A549 treated with GW870086 at 1 μM for 4 hours (cell line): ENCODE measurements around the gene IGFL4. TPM values are rescaled to one million over a fixed set of nuclear protein-coding genes. Genes with fewer than 3 reads are reported as not detected.

Experiments
- total RNA-seq: library from RNA; stranded (reverse); fragments of 200-300 nt; extraction: Qiagen RNA extraction; gene quantifications from 5 replicates; pipeline ENCODE4 v1.2.3, GENCODE V29; 2022; ENCODE audit warnings: low read depth

The IGFL4 gene
- 0.29 to 0.82 TPM (median 0.36 TPM) in 5 replicates for total RNA-seq

GRCh38 chr19:46040952-46041500, at the start of gene IGFL4:
Gene IGFL4 (minus strand): TSS chr19:46041002. CDS start chr19:46040962, 40 bp downstream.

GRCh38 chr19:46022431-46023310, 18.1 kb downstream of the IGFL4 start, which contains the start of gene PGLYRP1:
Gene PGLYRP1 (minus strand): TSS chr19:46023053. CDS start chr19:46023021, 32 bp downstream.

GRCh38 chr19:45994998-45995714, 45.6 kb downstream of the IGFL4 start, which contains the start of gene CCDC61:
Gene CCDC61 (plus strand): TSS chr19:45995467. CDS start chr19:46003019, 7,552 bp downstream.

Other genes with a start within 250 kb of the IGFL4 start
- gene DMWD, start 248.2 kb downstream of the IGFL4 start, total RNA-seq, result 24.9 to 39.2 TPM (median 32.4 TPM) in 5 replicates
- gene RSPH6A, start 225.7 kb downstream of the IGFL4 start, total RNA-seq, result not detected in 5 replicates
- gene SYMPK, start 177.9 kb downstream of the IGFL4 start, total RNA-seq, result 55.7 to 77.3 TPM (median 73.2 TPM) in 5 replicates
- gene FOXA3, start 176.7 kb downstream of the IGFL4 start, total RNA-seq, result 0.50 to 0.97 TPM (median 0.67 TPM) in 5 replicates
- gene IRF2BP1, start 154.9 kb downstream of the IGFL4 start, total RNA-seq, result 23.1 to 35.0 TPM (median 33.2 TPM) in 5 replicates
- 6.1 to 9.6 TPM (median 8.7 TPM) in 5 replicates for gene MYPOP, start 138.4 kb downstream of the IGFL4 start, total RNA-seq
- gene NANOS2, start 126.2 kb downstream of the IGFL4 start, total RNA-seq, result not detected in 5 replicates
- gene NOVA2, start 67.1 kb downstream of the IGFL4 start, total RNA-seq, result 0.05 to 0.14 TPM (median 0.13 TPM) in 5 replicates
- gene CCDC61, start 45.5 kb downstream of the IGFL4 start, total RNA-seq, result 3.1 to 6.3 TPM (median 4.3 TPM) in 5 replicates
- gene PGLYRP1, start 17.9 kb downstream of the IGFL4 start, total RNA-seq, result not detected in 5 replicates
- 0.25 TPM in 1 of 5 replicates, not detected in the others for gene IGFL3, start 83.7 kb upstream of the IGFL4 start, total RNA-seq
- 0.42 to 1.3 TPM (median 1.0 TPM) in 5 replicates for gene IGFL2, start 107.2 kb upstream of the IGFL4 start, total RNA-seq
- gene IGFL1, start 188.7 kb upstream of the IGFL4 start, total RNA-seq, result 2.0 to 3.8 TPM (median 2.6 TPM) in 5 replicates